ENCODE data around the gene KCNH8.

The KCNH8 gene

DNA sequence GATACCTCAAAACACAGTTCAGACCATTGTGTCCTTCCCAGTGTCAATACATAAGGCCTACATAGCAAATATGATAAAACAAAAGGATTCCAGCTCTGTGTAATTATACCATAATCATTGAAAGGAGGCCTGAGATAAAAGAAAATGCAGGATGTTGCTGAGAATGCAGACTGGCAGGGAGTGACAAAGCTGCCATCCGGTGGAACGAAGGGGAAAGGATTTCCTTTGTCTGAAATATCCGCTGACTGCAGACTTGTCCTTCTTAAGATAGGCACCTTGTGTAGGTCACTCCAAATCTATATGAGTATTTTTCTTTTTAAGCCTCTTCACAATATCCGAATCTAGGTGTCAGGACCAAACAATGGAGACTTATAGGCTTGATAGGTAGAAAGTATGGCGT is 108.0 kb downstream of the KCNH8 start:
- ATAC-seq: no peak
- TF ChIP-seq ARNTL (CRISPR knock-in tag; IDR thresholded peaks at IDR 0.05; ENCODE audit: borderline replicate concordance, low read depth) (no peak), BACH2 (CRISPR knock-in tag; IDR thresholded peaks at IDR 0.05; ENCODE audit: borderline replicate concordance) (no peak)

GRCh38 chr3:19263606-19264005 is 115.3 kb downstream of the KCNH8 start:
- ATAC-seq: no peak
- no peak for TF ChIP-seq PATZ1 (CRISPR knock-in tag; IDR thresholded peaks at IDR 0.05; ENCODE audit: borderline replicate concordance)

DNA sequence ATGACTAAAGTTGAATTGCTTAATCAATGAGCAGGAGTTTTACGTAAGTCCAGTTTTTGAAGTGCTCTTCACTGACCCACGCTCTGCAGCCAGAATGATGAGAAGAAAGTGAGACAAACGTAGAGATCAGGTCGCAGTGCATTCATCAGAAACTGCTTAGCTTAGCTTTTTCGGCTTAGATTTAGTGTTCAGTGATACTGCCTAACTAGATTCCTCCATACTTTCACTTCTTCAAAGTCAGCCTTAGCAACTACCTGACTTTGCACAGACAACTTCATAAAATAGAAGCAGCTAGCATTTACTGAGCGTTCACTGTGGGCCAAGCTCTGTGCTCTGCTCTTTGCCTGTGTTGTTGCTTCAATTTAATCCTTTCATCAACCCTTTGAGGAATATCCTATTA is 116.1 kb downstream of the KCNH8 start:
- TF ChIP-seq, protein P1, sequence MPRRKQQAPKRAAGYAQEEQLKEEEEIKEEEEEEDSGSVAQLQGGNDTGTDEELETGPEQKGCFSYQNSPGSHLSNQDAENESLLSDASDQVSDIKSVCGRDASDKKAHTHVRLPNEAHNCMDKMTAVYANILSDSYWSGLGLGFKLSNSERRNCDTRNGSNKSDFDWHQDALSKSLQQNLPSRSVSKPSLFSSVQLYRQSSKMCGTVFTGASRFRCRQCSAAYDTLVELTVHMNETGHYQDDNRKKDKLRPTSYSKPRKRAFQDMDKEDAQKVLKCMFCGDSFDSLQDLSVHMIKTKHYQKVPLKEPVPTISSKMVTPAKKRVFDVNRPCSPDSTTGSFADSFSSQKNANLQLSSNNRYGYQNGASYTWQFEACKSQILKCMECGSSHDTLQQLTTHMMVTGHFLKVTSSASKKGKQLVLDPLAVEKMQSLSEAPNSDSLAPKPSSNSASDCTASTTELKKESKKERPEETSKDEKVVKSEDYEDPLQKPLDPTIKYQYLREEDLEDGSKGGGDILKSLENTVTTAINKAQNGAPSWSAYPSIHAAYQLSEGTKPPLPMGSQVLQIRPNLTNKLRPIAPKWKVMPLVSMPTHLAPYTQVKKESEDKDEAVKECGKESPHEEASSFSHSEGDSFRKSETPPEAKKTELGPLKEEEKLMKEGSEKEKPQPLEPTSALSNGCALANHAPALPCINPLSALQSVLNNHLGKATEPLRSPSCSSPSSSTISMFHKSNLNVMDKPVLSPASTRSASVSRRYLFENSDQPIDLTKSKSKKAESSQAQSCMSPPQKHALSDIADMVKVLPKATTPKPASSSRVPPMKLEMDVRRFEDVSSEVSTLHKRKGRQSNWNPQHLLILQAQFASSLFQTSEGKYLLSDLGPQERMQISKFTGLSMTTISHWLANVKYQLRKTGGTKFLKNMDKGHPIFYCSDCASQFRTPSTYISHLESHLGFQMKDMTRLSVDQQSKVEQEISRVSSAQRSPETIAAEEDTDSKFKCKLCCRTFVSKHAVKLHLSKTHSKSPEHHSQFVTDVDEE (CRISPR knock-in tag; IDR thresholded peaks at IDR 0.05): no peak
- TF ChIP-seq PATZ1 (CRISPR knock-in tag; IDR thresholded peaks at IDR 0.05; ENCODE audit: borderline replicate concordance) (no peak), BACH2 (CRISPR knock-in tag; IDR thresholded peaks at IDR 0.05; ENCODE audit: borderline replicate concordance) (no peak), GLIS3 (CRISPR knock-in tag; IDR thresholded peaks at IDR 0.05) (no peak), ZFP3 (CRISPR knock-in tag; IDR thresholded peaks at IDR 0.05) (no peak), PPARA (CRISPR knock-in tag; IDR thresholded peaks at IDR 0.05; ENCODE audit: borderline replicate concordance) (no peak), ZNF565 (CRISPR knock-in tag; conservative IDR thresholded peaks at IDR 0.05; ENCODE audit: low read depth) (no peak)
- ATAC-seq: no peak

DNA sequence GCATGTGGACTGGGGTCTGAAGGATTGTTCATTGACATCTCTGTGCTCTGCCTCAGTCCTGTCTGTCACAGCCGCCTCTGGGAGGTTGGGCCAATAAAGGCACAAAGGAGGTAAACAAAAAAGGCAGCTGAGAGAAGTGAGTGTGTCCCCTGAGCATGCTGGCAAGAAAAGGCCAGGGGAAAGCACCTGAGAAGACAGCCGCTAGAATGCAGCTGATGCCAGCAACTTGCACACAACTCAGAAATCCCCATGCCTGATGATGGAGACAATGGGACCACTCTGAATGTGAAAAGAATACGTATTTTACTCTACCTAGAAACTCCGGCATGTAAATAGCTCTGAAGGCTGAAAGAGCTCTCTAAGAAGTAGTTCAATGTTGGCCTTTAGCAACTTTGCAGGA is 118.7 kb downstream of the KCNH8 start:
- no peak for ATAC-seq
- no peak for TF ChIP-seq GLIS3 (CRISPR knock-in tag; IDR thresholded peaks at IDR 0.05)
- no peak for TF ChIP-seq PPARA (CRISPR knock-in tag; IDR thresholded peaks at IDR 0.05; ENCODE audit: borderline replicate concordance)
- TF ChIP-seq, protein P1 (CRISPR knock-in tag; IDR thresholded peaks at IDR 0.05): no peak
- TF ChIP-seq SNAI2 (CRISPR knock-in tag; IDR thresholded peaks at IDR 0.05): no peak
- TF ChIP-seq ZNF8 (CRISPR knock-in tag; IDR thresholded peaks at IDR 0.05): no peak
- TF ChIP-seq OSR1 (CRISPR knock-in tag; IDR thresholded peaks at IDR 0.05): no peak
- no peak for TF ChIP-seq ZC3H10 (CRISPR knock-in tag; IDR thresholded peaks at IDR 0.05)
- no peak for TF ChIP-seq ZFP3 (CRISPR knock-in tag; IDR thresholded peaks at IDR 0.05)
- TF ChIP-seq ARNTL (CRISPR knock-in tag; IDR thresholded peaks at IDR 0.05; ENCODE audit: borderline replicate concordance, low read depth): no peak
- TF ChIP-seq RARB (CRISPR knock-in tag; IDR thresholded peaks at IDR 0.05): no peak
- TF ChIP-seq, protein P2, sequence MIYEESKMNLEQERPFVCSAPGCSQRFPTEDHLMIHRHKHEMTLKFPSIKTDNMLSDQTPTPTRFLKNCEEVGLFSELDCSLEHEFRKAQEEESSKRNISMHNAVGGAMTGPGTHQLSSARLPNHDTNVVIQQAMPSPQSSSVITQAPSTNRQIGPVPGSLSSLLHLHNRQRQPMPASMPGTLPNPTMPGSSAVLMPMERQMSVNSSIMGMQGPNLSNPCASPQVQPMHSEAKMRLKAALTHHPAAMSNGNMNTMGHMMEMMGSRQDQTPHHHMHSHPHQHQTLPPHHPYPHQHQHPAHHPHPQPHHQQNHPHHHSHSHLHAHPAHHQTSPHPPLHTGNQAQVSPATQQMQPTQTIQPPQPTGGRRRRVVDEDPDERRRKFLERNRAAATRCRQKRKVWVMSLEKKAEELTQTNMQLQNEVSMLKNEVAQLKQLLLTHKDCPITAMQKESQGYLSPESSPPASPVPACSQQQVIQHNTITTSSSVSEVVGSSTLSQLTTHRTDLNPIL (CRISPR knock-in tag; IDR thresholded peaks at IDR 0.05; ENCODE audit: low read depth): no peak
- no peak for TF ChIP-seq POU6F1 (CRISPR knock-in tag; IDR thresholded peaks at IDR 0.05; ENCODE audit: borderline replicate concordance, low read depth)
- no peak for TF ChIP-seq CSDC2 (CRISPR knock-in tag; IDR thresholded peaks at IDR 0.05)
- no peak for TF ChIP-seq TCF4 (CRISPR knock-in tag; IDR thresholded peaks at IDR 0.05; ENCODE audit: borderline replicate concordance)
- TF ChIP-seq, protein P3, sequence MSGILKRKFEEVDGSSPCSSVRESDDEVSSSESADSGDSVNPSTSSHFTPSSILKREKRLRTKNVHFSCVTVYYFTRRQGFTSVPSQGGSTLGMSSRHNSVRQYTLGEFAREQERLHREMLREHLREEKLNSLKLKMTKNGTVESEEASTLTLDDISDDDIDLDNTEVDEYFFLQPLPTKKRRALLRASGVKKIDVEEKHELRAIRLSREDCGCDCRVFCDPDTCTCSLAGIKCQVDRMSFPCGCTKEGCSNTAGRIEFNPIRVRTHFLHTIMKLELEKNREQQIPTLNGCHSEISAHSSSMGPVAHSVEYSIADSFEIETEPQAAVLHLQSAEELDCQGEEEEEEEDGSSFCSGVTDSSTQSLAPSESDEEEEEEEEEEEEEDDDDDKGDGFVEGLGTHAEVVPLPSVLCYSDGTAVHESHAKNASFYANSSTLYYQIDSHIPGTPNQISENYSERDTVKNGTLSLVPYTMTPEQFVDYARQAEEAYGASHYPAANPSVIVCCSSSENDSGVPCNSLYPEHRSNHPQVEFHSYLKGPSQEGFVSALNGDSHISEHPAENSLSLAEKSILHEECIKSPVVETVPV (CRISPR knock-in tag; IDR thresholded peaks at IDR 0.05): no peak
- no peak for TF ChIP-seq PATZ1 (CRISPR knock-in tag; IDR thresholded peaks at IDR 0.05; ENCODE audit: borderline replicate concordance)
- TF ChIP-seq ZNF565 (CRISPR knock-in tag; conservative IDR thresholded peaks at IDR 0.05; ENCODE audit: low read depth): no peak
- no peak for TF ChIP-seq ESRRG (CRISPR knock-in tag; IDR thresholded peaks at IDR 0.05)

Data from SK-N-SH treated with all-trans-retinoic acid at 6 μM for 48 hours (cell line).